Cardiac septum (tissue), 1 donor: Measurements from ENCODE around the gene CCDC92. TPM values are rescaled to one million over a fixed set of nuclear protein-coding genes. Genes with fewer than 3 reads are reported as not detected.

Source experiments
- DNase-seq: peaks from one replicate; pipeline ENCODE4 v3.0.0-alpha.2; 2020; ENCODE audit warnings: low spot score
- intact Hi-C: fragments of 100-400 bp; cut with DNase I; formaldehyde crosslinking; loops from one replicate; pipeline ENCODE4 v1.14.0; 2022
- long read RNA-seq: library from polyadenylated mRNA; unstranded; transcript quantifications from one replicate; pipeline ENCODE4 v2.0.0, GENCODE V29; 2021
- total RNA-seq: library from RNA; stranded (reverse); fragmentation: NEBNext Ultra II Directional; extraction: Animal tissue kit (Norgen Biotek cat#: 25700); gene quantifications from one replicate; pipeline ENCODE4 v1.2.1, GENCODE V29; 2021
- donor health status: DM: no; HTN: no; CAD: no.

The CCDC92 gene
- total RNA-seq, result 48.3 TPM
- long read RNA-seq, full-length matches to known transcripts, result 64 of 132 reads
- long read RNA-seq, partial matches to known transcripts, result 1 of 132 reads
- long read RNA-seq, other reads (novel, unspliced or antisense), result 67 of 132 reads

GRCh38 chr12:123972457-123973401 lies at the start of gene CCDC92, which contains the start of gene ZNF664:
TSS of gene CCDC92 (minus strand) at chr12:123972831. CDS start at chr12:123944305, 28,526 bp downstream.
TSS of gene ZNF664 (plus strand) at chr12:123973215. CDS start at chr12:124012145, 38,930 bp downstream.
- peak; percentile 95 for DNase-seq

DNA sequence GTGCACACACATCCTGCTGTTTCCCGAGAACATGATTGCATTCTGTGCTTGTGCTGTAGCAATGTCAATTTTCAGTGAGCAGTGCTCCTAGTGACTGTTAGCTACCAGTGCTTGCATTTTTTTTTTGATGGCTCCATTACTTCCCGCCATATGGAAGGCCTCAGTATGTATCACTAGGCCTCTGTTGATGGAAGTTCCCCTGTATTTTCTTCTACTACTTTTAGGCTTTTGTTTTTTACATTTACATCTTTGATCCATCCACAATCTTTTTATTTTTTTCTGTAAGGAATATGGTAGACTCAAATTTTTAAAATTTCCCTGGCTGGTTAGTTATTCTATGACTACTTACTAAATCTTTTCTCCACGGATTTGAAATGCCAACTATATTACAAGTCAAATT lies 49.5 kb upstream of the CCDC92 start:
- DNase-seq, result no peak
- intact Hi-C loops, result loop anchor here (10.0 kb wide), 1 partner anchor 117 kb away; no protein-coding TSS in a partner anchor

More at GRCh38 chr12:123972457-123973401, at the start of gene CCDC92, which contains the start of gene ZNF664:
- intact Hi-C loops, result loop anchor here (2.0 to 5.0 kb wide), 2 partner anchors 16 to 260 kb away; partner anchors contain the start of gene ATP6V0A2

- intact Hi-C loops, result loop anchor here (10.0 kb wide), 1 partner anchor 116 kb away; no protein-coding TSS in a partner anchor
- no peak for DNase-seq
These were observed 48.4 kb upstream of the CCDC92 start for GRCh38 chr12:124021007-124021406.

DNA sequence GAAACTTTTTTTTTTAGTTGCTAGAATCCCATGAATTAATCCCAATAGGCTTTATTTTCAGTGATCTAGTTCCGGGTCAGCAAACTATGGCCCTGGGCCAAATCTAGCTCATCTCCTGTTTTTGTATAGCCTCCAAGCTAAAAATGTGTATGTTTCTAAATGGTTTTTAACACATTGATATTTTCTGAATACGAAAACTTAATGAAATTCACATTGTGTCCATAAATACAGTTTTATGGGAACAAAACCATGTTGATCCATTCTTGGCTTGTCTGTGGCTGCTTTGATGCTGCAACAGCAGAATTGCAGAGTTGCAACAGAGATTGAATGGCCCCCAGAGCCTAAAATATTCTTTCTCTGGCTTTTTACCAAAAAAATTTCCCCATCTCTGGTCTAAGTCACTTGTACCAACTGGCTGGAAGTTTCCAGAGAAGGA lies 47.9 kb upstream of the CCDC92 start:
- DNase-seq, result no peak
- intact Hi-C loops, result loop anchor here (10.0 kb wide), 1 partner anchor 116 kb away; no protein-coding TSS in a partner anchor

GRCh38 chr12:124019115-124019514 lies 46.5 kb upstream of the CCDC92 start:
- DNase-seq, result no peak

GRCh38 chr12:124018539-124018938 lies 45.9 kb upstream of the CCDC92 start:
- no peak for DNase-seq
- intact Hi-C loops, result no loop called here

More at GRCh38 chr12:124019115-124019514, 46.5 kb upstream of the CCDC92 start:
- intact Hi-C loops, result no loop called here

DNA sequence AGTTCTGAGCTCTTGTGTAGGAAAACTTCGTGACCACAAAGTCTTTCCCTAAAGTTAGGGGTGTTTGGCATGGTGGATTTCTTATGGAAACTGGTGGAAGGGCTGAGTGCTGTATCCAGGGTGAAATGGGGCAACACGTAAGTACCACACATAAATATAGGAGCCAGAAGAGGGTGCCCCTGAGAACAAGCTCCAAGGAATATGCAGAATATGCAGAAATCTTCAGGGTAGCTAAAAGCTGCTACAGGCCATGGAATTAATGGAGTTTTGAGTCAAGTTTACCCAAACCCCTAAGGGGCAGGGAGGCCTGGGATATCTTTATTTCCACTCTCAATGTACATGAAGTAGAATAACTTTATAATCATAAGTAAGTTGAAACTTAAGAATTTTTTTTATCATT lies 44.4 kb upstream of the CCDC92 start:
- intact Hi-C loops, result no loop called here
- no peak for DNase-seq

DNA sequence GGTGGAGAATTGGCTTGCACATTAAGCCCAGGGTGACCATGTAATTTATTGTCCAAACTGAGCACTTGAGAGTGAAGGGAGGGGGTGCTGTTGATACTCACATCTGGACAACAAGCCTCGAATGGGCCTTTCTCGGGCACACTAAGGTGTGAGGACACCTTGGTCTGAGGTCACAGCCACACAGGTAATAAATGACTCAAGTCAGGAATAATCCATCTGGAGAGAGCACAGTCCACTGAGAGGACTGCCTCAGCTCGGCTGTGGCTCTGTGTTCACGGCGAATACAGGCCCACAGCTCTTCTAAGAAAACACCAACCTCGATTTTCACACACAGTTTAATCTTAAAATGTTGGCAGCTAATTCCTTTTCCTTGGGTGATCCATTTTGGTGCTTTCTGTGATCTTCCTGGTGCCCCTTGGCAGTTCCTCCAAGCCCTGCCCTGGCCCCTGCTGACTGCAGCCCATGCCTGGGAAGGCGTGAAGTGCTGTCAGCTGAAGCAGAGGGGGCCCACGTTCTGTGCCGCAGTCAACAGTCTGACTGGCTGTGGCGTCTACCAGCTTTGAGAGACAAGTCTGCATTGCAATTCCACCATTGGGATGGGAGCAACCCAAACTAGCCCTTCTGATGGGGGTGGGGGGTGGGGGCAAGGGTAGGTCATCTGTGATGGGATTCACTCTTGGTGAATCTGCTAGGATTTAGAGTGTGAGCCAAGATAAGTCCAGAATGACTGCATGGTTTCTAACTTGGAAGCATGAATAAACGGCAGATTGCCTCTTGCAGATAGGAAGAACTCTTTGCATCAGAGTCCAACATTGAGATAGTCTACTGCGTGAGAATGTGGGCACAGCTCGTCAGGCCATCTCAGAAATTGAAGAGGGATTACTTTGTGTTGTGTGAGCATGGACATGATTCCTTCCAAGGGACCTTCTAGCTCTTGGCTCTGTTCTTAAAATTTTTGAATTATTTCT lies 43.1 kb upstream of the CCDC92 start:
- no peak for DNase-seq
- intact Hi-C loops, result no loop called here

GRCh38 chr12:124013073-124013472 lies 40.4 kb upstream of the CCDC92 start:
- DNase-seq, result no peak
- intact Hi-C loops, result no loop called here

DNA sequence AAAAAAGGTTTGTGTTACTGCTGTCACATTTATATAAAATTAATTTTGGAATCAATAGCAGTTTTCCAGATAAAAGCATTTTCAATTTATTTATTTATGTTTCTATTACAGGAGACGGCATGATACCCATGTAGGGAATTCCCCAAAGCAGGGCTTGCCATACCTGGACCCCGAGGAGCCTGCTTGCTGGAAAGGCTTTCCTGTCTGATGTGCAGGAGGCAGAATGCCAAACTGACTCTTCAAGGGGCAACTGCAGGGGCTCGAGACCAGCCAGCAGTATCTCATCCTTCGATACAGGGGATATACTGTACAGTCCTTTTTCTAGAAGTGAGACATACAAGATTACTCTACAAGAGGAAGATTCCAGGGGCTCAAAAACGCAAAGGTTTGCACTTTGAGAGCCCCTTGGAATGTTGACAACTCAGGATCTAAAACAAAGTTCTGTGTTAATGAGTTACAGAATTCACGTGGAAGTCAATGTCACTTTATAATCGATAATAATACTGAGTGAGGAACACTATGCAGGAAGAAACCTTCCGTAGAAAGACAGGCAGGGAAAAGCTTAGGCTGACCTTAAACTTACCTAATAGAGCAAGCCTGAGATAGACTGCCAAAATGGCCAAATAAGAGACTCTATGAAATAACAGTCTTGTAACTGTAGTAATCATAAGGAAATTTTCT lies 38.9 kb upstream of the CCDC92 start:
- intact Hi-C loops, result no loop called here
- DNase-seq, result no peak

DNA sequence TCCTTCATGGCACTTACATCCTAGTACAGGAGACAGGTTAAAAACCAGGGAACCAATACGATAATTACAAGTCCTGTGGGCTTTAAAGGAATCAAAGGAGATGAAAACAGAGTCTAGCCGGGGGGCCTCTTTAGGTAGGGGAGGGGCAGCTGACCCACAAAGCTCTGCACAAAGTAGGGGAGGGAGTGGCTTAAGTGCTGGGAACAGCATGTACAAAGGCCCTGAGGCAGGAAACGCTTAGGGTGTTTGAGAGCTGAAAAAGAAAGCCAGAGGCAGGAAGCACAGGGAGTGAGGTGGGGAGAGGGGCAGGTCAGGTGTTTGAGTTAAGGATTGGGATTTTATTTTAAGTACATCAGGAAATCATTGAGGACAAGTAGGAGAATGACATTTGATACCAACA lies 38.1 kb upstream of the CCDC92 start:
- no peak for DNase-seq
- intact Hi-C loops, result no loop called here

- intact Hi-C loops, result no loop called here
- DNase-seq, result no peak
These were observed 37.1 kb upstream of the CCDC92 start for GRCh38 chr12:124009781-124010180.

- DNase-seq, result no peak
- intact Hi-C loops, result no loop called here
These were observed 36.0 kb upstream of the CCDC92 start for GRCh38 chr12:124008595-124008994.

GRCh38 chr12:124007826-124008570 lies 35.4 kb upstream of the CCDC92 start:
- intact Hi-C loops, result no loop called here
- DNase-seq, result no peak

- intact Hi-C loops, result no loop called here
These were observed 34.4 kb upstream of the CCDC92 start for GRCh38 chr12:124006846-124007713.

DNA sequence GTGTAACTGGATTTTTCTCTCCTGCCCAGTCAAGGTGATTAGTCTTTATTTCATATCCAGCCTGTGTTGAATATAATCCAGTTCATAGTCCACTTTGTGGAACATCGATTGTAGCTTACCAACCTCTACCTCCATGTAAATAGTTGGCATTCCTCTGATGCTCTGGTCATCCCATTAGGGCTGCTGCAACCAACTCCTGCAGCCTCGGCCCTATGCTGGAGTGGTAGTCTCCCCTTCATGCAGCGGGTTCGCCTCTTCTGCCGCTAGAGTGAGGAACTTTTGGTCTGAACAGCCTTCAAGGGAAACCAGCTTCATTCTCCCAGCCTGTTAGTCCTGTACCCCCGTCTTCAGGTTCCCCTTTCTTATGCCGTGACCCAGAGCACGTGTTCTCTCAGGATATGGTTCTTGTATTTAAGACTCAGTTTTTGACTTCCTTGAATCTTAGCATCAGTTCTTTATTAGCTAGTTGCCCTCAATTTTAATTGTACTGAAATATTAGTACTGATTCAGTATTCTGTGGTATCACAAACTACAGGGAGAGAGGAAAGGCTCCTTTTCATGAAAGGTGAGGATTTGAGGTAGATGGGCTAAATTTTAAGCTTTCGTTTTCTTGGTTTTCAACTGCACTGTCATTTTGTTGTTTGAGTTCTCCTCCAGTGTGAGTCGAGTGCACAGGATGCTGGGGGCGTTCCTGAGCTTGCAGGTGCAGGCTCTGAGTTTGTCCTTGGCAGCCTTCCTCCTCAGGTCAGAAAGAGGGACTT lies 33.6 kb upstream of the CCDC92 start:
- intact Hi-C loops, result no loop called here
- no peak for DNase-seq

More at GRCh38 chr12:124006846-124007713, 34.4 kb upstream of the CCDC92 start:
- no peak for DNase-seq
